Stimulated activated effector memory CD8-positive, alpha-beta T cell treated with anti-CD3 and anti-CD28 coated beads, Interleukin-12 subunit alpha, Interleukin-12 subunit beta, amount 100 ng/mL, for 72 hours (primary cell): Measurements from ENCODE around the gene ADGRF5.

ENCODE experiments used
- ATAC-seq: fragments of 150-1000 bp; cut with Tn5 transposase; 2 replicates; pipeline ENCODE4 v1.10.0; 2021
- DNase-seq, 2 donors: peaks; one replicate each; pipeline ENCODE4 v3.0.0; 2021 to 2022; ENCODE audit warnings: low spot score in 2 of 2
- H3K27ac Mint-ChIP-seq: one replicate; pipeline ENCODE4 v1.8.0; 2022; ENCODE audit warnings: mild to moderate bottlenecking, mixed read lengths
- H3K36me3 Mint-ChIP-seq: one replicate; pipeline ENCODE4 v1.8.0; 2022; ENCODE audit warnings: mild to moderate bottlenecking, mixed read lengths
- H3K4me1 Mint-ChIP-seq: one replicate; pipeline ENCODE4 v1.8.0; 2022; ENCODE audit warnings: mixed read lengths
- H3K4me3 Mint-ChIP-seq: one replicate; pipeline ENCODE4 v1.8.0; 2022; ENCODE audit warnings: mild to moderate bottlenecking, mixed read lengths
- H3K9me3 Mint-ChIP-seq: one replicate; pipeline ENCODE4 v1.8.0; 2022; ENCODE audit warnings: mixed read lengths

ADGRF5 gene, protein sequence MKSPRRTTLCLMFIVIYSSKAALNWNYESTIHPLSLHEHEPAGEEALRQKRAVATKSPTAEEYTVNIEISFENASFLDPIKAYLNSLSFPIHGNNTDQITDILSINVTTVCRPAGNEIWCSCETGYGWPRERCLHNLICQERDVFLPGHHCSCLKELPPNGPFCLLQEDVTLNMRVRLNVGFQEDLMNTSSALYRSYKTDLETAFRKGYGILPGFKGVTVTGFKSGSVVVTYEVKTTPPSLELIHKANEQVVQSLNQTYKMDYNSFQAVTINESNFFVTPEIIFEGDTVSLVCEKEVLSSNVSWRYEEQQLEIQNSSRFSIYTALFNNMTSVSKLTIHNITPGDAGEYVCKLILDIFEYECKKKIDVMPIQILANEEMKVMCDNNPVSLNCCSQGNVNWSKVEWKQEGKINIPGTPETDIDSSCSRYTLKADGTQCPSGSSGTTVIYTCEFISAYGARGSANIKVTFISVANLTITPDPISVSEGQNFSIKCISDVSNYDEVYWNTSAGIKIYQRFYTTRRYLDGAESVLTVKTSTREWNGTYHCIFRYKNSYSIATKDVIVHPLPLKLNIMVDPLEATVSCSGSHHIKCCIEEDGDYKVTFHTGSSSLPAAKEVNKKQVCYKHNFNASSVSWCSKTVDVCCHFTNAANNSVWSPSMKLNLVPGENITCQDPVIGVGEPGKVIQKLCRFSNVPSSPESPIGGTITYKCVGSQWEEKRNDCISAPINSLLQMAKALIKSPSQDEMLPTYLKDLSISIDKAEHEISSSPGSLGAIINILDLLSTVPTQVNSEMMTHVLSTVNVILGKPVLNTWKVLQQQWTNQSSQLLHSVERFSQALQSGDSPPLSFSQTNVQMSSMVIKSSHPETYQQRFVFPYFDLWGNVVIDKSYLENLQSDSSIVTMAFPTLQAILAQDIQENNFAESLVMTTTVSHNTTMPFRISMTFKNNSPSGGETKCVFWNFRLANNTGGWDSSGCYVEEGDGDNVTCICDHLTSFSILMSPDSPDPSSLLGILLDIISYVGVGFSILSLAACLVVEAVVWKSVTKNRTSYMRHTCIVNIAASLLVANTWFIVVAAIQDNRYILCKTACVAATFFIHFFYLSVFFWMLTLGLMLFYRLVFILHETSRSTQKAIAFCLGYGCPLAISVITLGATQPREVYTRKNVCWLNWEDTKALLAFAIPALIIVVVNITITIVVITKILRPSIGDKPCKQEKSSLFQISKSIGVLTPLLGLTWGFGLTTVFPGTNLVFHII (N-terminal part only)

DNA sequence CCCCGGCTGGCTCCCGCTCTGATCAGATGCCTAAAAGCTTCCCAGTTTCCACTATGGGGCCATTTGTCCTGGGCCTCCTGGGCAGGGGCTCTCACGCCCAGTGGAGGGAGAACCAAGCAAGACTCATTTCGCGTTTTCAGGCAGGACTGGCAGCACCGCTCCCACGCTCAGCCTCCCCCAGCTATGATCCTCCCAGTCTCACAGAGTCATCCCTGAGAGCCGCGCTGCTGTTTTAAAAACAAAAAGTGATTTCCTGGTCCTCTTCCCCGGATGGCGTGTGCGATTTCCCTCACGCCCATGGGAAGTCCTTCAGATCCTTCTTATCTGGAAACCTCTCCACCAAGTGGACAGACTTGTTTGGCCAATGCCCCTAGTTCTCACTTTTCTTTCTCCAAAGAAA, at the start of gene ADGRF5:
TSS of gene ADGRF5 (minus strand) at position 208 of the 400 bp plus-strand sequence. CDS start 15,176 bp downstream, outside the sequence.
- H3K36me3 Mint-ChIP-seq: no peaks in the 10 kb centered on the region
- ATAC-seq: no peak
- no peak for DNase-seq
- H3K9me3 Mint-ChIP-seq: peaks cover 2% of the 10 kb centered on the region
- H3K4me1 Mint-ChIP-seq: no peaks in the 10 kb centered on the region
- no peak within 1 kb of the TSS for H3K27ac Mint-ChIP-seq
- H3K4me3 Mint-ChIP-seq: no peak within 1 kb of the TSS

DNA sequence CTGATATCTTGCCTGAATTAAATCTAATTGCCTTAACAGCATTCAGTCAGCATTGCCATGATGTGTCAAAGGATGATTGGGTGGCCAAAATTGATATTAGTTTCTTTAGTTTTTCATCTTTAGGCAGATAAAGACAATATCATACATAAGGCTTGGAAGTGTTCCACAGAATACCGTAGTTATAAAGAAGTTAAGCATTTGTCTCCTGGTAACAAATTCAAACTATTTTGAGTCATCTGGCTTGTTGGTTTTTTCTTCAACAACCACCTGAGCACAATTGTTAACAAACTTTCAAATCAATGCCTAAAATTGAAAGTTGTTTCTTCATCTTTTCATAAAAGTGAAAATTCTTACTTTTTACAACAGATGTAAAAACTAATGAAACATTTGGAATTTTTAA, 47.5 kb upstream of the ADGRF5 start:
- Mint-ChIP-seq H3K4me3 (no peak overlapping the region), H3K36me3 (no peaks in the 10 kb centered on the region), H3K27ac (no peak overlapping the region), H3K9me3 (no peaks in the 10 kb centered on the region), H3K4me1 (no peaks in the 10 kb centered on the region)
- DNase-seq (no peak), ATAC-seq (no peak)

DNA sequence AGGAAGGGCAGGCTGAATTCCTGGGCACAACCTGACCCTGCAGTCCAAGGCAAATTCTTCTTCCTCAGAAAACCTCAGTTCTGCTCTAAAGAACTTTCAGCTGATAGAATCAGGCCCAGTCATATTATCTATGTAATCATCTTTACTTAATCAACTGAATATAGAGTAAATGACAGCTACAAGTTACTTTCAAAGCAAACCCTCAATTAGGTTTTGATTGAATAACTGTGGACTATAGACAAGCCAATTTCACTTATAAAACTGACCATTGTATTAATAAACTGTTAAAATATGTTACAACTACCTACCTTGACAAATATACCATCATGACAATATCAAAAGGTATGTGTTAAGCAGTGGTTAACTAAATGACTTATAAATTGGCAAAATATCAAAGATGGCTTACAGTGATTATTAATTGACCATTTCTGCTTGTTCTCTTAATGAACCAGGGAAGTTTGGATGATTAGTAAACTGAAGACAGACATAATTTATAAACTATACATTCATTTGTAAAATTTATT, 46.1 kb upstream of the ADGRF5 start:
- no peak for ATAC-seq
- Mint-ChIP-seq H3K4me3 (no peak overlapping the region), H3K4me1 (no peaks in the 10 kb centered on the region), H3K27ac (no peak overlapping the region), H3K36me3 (no peaks in the 10 kb centered on the region), H3K9me3 (no peaks in the 10 kb centered on the region)
- DNase-seq: no peak

DNA sequence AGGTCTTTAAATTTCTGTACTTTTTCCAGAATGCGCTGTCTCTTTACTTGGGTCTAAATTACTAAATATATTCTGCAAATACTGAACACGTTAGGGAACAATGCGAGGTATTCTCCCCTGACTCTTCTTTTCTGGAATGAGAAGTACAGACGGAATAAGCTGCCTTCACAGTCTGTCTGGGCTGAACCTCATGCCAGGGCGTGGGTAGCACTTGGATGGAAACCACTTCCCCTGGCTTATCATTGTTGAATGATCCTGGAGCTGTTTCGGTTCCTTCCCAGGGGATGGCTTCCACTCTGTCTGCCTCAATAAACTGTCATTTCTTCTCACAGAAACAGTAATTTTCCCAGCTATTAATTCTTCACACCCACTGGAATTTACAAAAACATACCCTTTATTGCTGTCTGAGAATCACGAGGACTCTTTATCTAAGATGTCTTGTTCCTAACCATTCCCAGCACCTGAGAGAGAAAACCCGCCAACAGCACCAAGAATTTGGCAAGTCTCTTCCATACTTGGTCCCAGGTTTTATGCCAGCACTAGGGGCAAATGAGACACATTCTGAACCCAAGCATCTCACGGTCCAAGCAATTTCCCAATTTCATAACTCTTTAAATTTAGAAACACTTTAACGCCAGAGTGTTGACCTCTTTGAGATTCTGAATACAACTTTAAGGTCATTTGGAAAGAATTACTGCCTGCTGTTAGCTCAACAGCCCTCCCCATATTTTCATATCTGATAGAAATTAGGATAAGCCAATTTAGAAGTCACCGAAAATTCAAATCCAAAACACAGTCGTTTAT, 43.2 kb upstream of the ADGRF5 start:
- Mint-ChIP-seq H3K36me3 (no peaks in the 10 kb centered on the region), H3K27ac (no peak overlapping the region), H3K4me3 (no peak overlapping the region), H3K4me1 (no peaks in the 10 kb centered on the region), H3K9me3 (no peaks in the 10 kb centered on the region)
- DNase-seq (no peak), ATAC-seq (no peak)

DNA sequence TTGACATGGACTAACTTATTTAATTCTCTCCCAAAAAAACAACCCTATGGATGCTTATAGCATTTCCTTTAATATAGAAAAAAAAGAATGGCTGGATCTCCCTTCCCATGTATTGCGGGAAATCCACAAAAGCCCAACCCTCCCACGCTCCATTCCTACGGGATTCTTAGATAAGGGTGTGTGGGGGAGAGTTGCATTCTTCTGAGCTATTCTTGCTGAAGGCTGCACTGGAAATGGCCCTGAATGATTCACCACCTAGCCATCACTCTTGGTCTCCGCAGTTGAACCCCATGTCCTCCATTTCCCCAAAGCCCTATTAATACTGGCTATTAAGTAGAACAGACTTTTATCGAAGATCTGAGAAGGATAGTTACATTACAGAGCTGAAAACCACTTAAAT, 41.9 kb upstream of the ADGRF5 start:
- no peak overlapping the region for H3K27ac Mint-ChIP-seq
- no peaks in the 10 kb centered on the region for H3K9me3 Mint-ChIP-seq
- H3K4me3 Mint-ChIP-seq: no peak overlapping the region
- H3K36me3 Mint-ChIP-seq: no peaks in the 10 kb centered on the region
- no peaks in the 10 kb centered on the region for H3K4me1 Mint-ChIP-seq
- no peak for DNase-seq
- no peak for ATAC-seq

DNA sequence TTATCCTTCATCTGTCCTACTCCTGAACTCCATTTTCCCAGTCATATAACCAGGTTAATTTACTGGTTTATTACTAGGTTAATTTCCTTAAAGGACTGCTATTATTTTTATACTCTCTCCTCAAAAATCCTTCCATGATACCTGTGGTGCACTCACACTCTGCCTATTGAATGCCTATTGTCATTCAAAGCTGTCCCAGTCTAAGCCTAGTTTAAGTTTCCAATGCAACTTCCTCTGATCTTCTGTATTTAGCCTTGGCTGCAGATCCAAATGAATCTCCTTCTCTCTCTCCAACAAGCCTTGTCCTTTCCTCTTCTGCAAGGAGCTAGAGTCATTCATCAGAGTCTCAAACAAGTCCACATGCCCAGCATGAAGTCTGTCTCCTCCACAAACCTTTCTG, 41.3 kb upstream of the ADGRF5 start:
- DNase-seq (no peak), ATAC-seq (no peak)
- H3K36me3 Mint-ChIP-seq: no peaks in the 10 kb centered on the region
- no peaks in the 10 kb centered on the region for H3K4me1 Mint-ChIP-seq
- no peaks in the 10 kb centered on the region for H3K9me3 Mint-ChIP-seq
- no peak overlapping the region for H3K4me3 Mint-ChIP-seq
- H3K27ac Mint-ChIP-seq: no peak overlapping the region

DNA sequence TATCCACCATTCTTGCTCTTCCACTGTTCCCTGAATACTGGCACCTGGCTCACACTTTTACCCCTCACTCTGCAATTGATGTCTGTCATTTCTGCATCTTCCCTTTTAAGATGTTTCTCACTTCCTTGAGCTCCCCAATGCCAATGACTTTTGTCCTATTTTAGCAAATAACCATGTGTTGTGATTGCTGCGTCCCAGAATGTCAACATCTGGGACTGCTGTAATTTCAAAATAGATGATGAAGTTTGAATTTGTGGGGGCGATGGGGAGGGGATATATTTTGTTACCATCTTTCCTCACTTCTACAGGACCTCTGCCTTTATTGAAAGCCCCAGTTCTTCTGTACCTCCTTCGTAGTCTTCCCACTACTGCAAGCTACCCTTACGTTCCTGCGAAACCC, 40.0 kb upstream of the ADGRF5 start:
- Mint-ChIP-seq H3K36me3 (no peaks in the 10 kb centered on the region), H3K4me1 (no peaks in the 10 kb centered on the region), H3K9me3 (no peaks in the 10 kb centered on the region), H3K27ac (no peak overlapping the region), H3K4me3 (no peak overlapping the region)
- ATAC-seq: no peak
- DNase-seq: no peak

DNA sequence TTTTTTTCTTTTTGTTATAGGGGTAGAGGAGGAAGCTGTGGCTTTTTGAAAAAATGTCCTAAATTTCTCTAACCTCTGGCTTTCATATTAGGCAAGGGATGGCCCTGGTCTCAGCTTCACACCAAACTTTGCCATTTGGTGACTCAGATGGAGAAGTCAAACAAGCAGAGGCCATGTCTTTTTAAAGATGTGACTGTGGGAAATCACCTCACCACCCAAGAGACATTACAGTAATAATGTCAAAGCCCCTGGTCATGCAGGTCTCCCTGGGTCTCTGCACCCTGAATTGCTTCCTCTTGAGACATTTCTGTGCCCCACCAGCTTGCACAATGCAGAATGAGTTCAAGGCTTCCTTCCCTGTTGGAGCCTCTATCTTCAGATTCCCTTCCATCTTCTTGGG, 39.5 kb upstream of the ADGRF5 start:
- Mint-ChIP-seq H3K4me1 (no peaks in the 10 kb centered on the region), H3K4me3 (no peak overlapping the region), H3K9me3 (no peaks in the 10 kb centered on the region), H3K36me3 (no peaks in the 10 kb centered on the region), H3K27ac (no peak overlapping the region)
- ATAC-seq (no peak), DNase-seq (no peak)

DNA sequence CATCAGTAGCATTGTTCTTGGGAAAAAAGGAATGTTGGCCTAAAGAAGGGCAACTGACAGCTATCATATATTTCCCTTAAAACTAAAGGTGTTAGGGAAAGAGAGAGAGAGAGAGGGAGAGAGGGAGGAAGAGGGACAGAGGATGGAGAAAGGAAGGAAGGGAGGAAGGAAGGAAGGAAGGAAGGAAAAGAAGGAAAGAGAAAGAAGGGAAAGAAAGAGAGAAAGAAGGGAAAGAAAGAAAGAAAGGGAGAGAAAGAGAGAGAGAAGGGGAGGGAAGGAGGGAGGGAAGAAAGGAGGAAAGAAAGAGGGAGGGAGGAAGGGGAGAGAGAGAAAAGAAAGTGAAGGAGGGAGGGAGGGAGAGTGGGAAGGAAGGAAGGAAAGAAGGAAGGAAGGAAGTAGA, 37.7 kb upstream of the ADGRF5 start:
- H3K36me3 Mint-ChIP-seq: no peaks in the 10 kb centered on the region
- DNase-seq: no peak

DNA sequence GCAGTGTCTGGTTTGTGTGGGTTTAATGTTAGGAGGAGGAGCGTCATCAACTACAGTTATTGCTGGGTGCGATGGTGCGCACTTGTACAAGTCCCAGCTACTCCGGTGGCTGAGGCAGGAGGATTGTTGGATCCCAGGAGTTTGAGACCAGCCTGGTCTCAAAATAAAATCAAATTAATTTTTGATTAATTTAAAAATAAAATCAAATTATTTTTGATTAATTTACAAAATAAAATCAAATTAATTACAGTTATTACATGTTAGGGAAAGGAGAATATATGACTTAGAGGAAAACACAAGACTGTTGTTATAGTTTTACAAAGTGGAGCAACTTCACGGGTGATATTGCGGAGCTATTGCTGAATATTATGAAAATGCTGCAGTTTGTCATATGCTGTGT, 34.7 kb upstream of the ADGRF5 start:
- no peak overlapping the region for H3K27ac Mint-ChIP-seq
- H3K9me3 Mint-ChIP-seq: no peaks in the 10 kb centered on the region
- H3K36me3 Mint-ChIP-seq: no peaks in the 10 kb centered on the region
- H3K4me1 Mint-ChIP-seq: no peaks in the 10 kb centered on the region
- ATAC-seq: no peak
- DNase-seq: no peak
- no peak overlapping the region for H3K4me3 Mint-ChIP-seq

More for the DNA sequence above, 37.7 kb upstream of the ADGRF5 start:
- H3K27ac Mint-ChIP-seq: no peak overlapping the region
- H3K4me1 Mint-ChIP-seq: no peaks in the 10 kb centered on the region
- no peak overlapping the region for H3K4me3 Mint-ChIP-seq
- no peak for ATAC-seq
- H3K9me3 Mint-ChIP-seq: no peaks in the 10 kb centered on the region

DNA sequence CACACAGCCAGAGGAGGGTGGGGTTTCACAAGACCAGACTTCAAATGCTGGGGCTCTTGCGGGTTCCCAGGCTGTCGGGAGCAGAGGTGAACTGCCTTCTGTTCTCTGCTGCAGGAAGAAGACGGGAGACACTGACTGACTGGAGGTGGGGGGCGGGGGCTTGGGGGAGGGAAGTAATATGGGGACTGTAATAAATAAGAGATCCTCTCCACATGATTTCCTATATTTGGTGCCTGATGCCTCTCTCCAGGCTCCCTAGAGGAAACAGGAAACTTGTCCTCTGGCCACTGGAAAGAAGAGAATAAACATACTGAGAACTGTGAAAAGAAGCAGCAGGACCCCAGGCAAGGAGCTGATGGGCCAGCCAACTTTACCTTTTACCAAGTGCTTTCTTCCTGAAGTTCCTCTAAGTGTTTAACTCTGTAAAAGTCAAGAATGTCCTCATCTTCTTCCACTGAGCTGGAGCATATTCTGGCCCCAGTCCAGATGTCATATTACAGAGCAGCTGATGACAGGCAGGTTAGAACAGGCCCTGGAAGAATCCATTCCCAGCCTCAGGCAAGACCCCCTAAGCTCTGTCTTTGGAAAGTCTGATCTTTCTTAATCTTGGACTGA, 33.2 kb upstream of the ADGRF5 start:
- no peaks in the 10 kb centered on the region for H3K9me3 Mint-ChIP-seq
- no peaks in the 10 kb centered on the region for H3K36me3 Mint-ChIP-seq
- no peak for DNase-seq
- no peak overlapping the region for H3K4me3 Mint-ChIP-seq
- H3K27ac Mint-ChIP-seq: no peak overlapping the region
- no peak for ATAC-seq
- no peaks in the 10 kb centered on the region for H3K4me1 Mint-ChIP-seq

DNA sequence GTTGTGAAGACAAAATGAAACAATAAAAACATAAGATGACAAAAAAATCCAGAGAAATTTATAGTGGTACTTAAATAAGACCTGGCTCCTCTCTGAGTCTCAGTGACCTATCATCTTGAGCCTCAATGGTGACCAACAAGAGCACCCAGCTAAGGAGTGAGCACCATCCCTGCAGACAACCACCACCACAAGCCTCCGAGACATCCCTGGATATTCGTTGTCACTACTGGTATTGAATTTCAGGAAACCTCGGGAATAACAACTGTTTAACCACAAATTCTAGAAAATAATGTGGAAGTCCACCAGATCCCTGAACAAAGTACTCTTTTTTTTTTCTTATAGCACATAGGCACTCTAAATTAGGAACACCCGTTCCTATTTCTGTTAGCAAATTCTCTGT, 32.2 kb upstream of the ADGRF5 start:
- Mint-ChIP-seq H3K36me3 (no peaks in the 10 kb centered on the region), H3K4me3 (no peak overlapping the region), H3K9me3 (no peaks in the 10 kb centered on the region), H3K27ac (no peak overlapping the region), H3K4me1 (no peaks in the 10 kb centered on the region)
- no peak for DNase-seq
- ATAC-seq: no peak

DNA sequence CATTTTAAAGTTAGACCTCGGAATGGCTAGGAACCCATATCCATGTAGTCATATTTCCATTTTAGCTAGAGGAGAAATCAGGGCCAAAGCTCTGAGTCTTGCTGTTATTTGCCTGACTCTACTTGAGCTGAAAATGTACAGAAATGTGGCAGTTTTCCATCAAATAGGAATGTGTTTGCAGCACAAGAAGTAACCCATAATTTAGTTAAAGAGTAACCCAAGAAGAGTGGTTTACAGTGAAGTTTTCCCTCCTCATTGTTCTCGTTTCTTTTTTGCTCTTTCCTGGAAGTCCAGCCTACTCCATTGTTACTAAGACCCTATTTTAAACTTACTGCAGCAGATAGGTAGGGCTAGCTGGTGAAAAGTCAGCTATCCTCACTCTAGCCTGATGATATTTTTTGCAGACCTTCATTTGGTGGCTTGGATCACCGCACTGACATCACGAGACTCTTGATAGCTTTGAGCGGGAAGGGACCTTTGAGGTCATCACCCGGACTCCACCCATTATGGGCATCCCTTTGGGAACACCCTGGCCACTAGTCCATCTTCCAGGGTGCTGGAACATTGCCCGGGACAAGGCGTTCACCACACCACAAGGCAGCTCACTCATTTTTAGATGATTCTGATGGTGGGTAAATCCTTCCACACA, 28.0 kb upstream of the ADGRF5 start:
- H3K4me1 Mint-ChIP-seq: no peaks in the 10 kb centered on the region
- no peaks in the 10 kb centered on the region for H3K36me3 Mint-ChIP-seq
- H3K27ac Mint-ChIP-seq: no peak overlapping the region
- ATAC-seq (no peak), DNase-seq (no peak)
- H3K9me3 Mint-ChIP-seq: no peaks in the 10 kb centered on the region
- no peak overlapping the region for H3K4me3 Mint-ChIP-seq

DNA sequence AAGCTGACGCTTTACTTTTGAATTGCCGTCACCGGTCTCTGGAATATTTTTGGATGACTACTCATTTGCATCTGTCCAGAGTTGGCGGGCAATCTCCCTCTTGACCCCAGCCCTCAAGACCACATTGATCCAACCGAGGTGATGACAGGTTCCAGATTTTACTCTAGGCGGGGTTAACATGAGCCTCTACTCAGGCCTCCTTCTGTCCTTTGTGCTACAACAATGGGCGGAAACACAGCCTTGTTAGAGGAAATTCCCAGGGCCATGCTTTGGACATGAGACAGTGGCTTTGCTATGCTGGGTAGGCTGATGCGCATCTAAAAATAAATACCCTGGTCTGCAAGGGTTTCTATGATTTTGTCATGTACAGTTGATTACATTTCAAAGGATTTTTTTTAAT, 27.0 kb upstream of the ADGRF5 start:
- no peaks in the 10 kb centered on the region for H3K36me3 Mint-ChIP-seq
- no peak overlapping the region for H3K27ac Mint-ChIP-seq
- H3K4me3 Mint-ChIP-seq: no peak overlapping the region
- H3K4me1 Mint-ChIP-seq: no peaks in the 10 kb centered on the region
- H3K9me3 Mint-ChIP-seq: no peaks in the 10 kb centered on the region
- no peak for ATAC-seq
- no peak for DNase-seq
